Subcutaneous abdominal adipose tissue (tissue), 5 donors: ENCODE data around the gene ADAMTS12.
"Not testable (repeated sequence)": the region's sequence is repeated elsewhere in the genome, so short reads cannot be mapped to it uniquely, and the experiment has no call there.

Experiments
- H3K27ac ChIP-seq: one replicate; pipeline ENCODE4 v1.7.0; 2013; ENCODE audit warnings: low read depth, mild to moderate bottlenecking, inconsistent platforms, low read length, moderate library complexity
- H3K27me3 ChIP-seq, 5 donors: one replicate each; pipeline ENCODE4 v1.7.0; 2013; ENCODE audit warnings: low read length in 5 of 5, inconsistent platforms in 1 of 5; ENCODE audit not compliant: control insufficient read depth in 5 of 5, insufficient read depth in 4 of 5
- H3K36me3 ChIP-seq, 5 donors: one replicate each; pipeline ENCODE4 v1.7.0; 2013; ENCODE audit warnings: low read length in 5 of 5; ENCODE audit not compliant: control insufficient read depth in 5 of 5, insufficient read depth in 5 of 5
- H3K4me1 ChIP-seq, 5 donors: one replicate each; pipeline ENCODE4 v1.7.0; 2013; ENCODE audit warnings: low read length in 5 of 5, mild to moderate bottlenecking in 3 of 5, moderate library complexity in 1 of 5; ENCODE audit not compliant: control insufficient read depth in 5 of 5, insufficient read depth in 5 of 5
- H3K4me3 ChIP-seq, 5 donors: one replicate each; pipeline ENCODE4 v1.7.0; 2013; ENCODE audit warnings: low read length in 5 of 5, low read depth in 1 of 5
- H3K9ac ChIP-seq, 5 donors: one replicate each; pipeline ENCODE4 v1.7.0; 2013; ENCODE audit warnings: low read length in 5 of 5, mild to moderate bottlenecking in 4 of 5, moderate library complexity in 3 of 5
- H3K9me3 ChIP-seq, 5 donors: one replicate each; pipeline ENCODE4 v1.7.0; 2013; ENCODE audit warnings: low read length in 5 of 5; ENCODE audit not compliant: control insufficient read depth in 5 of 5
- donor health status: healthy.
- donor health status: healthy.
- donor health status: healthy.
- donor health status: healthy.
- donor health status: healthy.

The ADAMTS12 gene

DNA sequence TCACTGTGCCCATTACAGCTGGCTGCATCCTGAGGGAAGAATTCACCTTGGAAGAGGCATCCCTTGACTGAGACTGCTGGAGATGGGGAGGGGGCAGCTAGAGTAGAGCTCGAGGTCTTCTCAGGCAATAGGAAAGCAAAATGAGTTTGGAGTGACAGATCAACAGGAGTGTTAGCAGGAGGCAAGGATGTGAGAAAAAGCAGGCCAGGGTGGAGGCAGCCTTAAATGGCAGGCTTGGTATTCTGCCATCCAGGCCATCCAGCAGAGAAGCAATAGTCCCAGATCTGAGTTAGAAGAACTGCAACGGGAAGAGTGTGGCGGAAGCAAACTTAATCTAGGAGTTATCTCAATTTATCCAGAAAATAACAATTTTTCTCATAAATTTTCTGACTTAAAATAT, 6.1 kb downstream of the ADAMTS12 start:
- H3K27ac ChIP-seq: peak overlapping the region; percentile 92
- peaks cover 0 to 2% (median 0%) of the 10 kb centered on the region in 5 donors for H3K27me3 ChIP-seq
- no peaks in the 10 kb centered on the region for H3K9me3 ChIP-seq
- peaks cover 7 to 57% (median 39%) of the 10 kb centered on the region in 5 donors for H3K4me1 ChIP-seq
- peak overlapping the region in 2 of 5 donors; percentile 18 to 41 for H3K4me3 ChIP-seq
- H3K9ac ChIP-seq: peak overlapping the region in 1 of 5 donors; percentile 49
- peaks cover 0 to 4% (median 3%) of the 10 kb centered on the region in 5 donors for H3K36me3 ChIP-seq

DNA sequence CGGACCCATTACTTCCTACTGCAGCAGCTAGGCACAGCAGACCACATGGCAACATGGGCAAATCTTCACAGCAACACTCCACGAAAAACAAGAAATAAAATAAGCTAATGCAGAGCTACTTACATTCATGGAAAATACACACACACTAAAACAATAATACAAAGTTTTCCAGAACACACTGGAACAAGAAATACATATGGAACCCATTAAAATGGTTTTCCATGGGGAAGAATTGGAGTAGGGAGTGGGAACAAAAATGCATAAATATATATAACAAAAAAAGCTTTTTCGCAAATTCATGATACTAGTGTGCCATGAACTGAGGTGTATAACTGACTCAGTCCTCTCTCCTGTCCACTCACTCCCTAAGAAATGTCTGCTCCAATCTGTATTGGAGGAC, 8.3 kb downstream of the ADAMTS12 start:
- Histone ChIP-seq H3K27me3 (no peaks in the 10 kb centered on the region), H3K36me3 (peaks cover 0 to 8% (median 5%) of the 10 kb centered on the region in 5 donors), H3K9ac (no peak overlapping the region), H3K4me1 (peaks cover 2 to 41% (median 22%) of the 10 kb centered on the region in 5 donors), H3K4me3 (no peak overlapping the region), H3K27ac (no peak overlapping the region), H3K9me3 (no peaks in the 10 kb centered on the region)

DNA sequence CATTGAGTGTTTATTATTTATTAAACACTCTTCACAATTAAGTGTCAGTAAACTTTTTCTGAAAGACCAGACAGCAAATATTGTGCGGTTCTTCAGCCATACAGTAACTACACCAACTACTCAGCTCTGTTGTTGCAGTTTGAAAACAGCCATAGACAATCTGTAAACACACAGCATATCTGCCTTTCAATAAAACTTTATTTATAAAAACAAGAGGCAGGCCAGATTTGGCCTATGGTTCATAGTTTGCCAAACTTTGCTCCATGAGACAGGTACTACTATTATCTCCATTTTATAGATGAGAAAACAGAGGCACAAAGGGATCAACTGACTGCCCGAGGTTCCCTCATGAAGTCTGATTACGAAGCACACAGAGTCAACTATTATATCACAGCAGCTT, 11.5 kb downstream of the ADAMTS12 start:
- H3K9me3 ChIP-seq: no peaks in the 10 kb centered on the region

DNA sequence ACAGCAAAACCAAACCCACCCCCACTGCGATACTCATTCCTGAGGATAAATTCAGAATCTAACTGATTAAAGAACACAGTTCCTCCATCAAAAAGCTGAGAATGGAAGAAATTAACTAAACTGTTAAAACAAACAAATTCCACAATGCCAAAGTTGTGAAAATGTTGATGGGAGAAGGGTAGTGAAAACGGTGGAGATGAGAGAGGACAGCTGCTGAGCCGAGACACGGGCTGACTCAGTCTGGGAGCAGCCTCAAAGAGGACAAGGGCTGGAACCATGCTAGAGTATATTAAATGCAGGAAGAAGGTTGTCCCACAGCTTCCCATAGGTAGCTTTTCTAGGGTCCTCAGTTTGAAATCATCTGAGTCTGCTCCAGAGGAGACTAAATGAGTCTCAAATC, 14.3 kb downstream of the ADAMTS12 start:
- Histone ChIP-seq H3K4me3 (no peak overlapping the region), H3K9me3 (no peaks in the 10 kb centered on the region), H3K9ac (peak overlapping the region in 1 of 5 donors; percentile 15), H3K36me3 (peaks cover 3 to 8% (median 5%) of the 10 kb centered on the region in 5 donors), H3K27me3 (no peaks in the 10 kb centered on the region), H3K27ac (peak overlapping the region; percentile 21), H3K4me1 (peaks cover 4 to 27% (median 16%) of the 10 kb centered on the region in 5 donors)

More for the DNA sequence above, 11.5 kb downstream of the ADAMTS12 start:
- Histone ChIP-seq H3K27me3 (no peaks in the 10 kb centered on the region), H3K27ac (no peak overlapping the region), H3K36me3 (peaks cover 0 to 8% (median 5%) of the 10 kb centered on the region in 5 donors), H3K9ac (no peak overlapping the region), H3K4me3 (no peak overlapping the region), H3K4me1 (peaks cover 4 to 34% (median 16%) of the 10 kb centered on the region in 5 donors)

DNA sequence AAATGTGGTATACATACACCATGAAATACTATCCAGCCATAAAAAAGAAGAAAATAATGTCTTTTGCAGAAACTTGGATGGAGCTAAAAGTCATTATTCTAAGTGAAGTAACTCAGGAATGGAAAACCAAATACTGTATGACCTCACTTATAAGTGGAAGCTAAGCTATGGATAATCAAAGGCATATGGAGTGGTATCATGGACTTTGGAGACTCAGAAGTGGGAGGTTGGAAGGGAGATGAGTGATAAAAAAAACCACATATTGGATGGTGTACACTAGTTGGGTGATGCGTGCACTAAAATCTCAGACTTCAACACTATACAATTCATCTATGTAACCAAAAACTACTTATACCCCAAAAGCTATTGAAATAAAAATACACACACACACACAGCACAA, 24.5 kb downstream of the ADAMTS12 start:
- Histone ChIP-seq H3K4me1 (no peaks in the 10 kb centered on the region), H3K9ac (no peak overlapping the region), H3K27me3 (no peaks in the 10 kb centered on the region), H3K36me3 (peaks cover 0 to 6% (median 3%) of the 10 kb centered on the region in 5 donors), H3K4me3 (no peak overlapping the region), H3K27ac (no peak overlapping the region), H3K9me3 (peaks cover 0 to 8% (median 7%) of the 10 kb centered on the region in 5 donors)

DNA sequence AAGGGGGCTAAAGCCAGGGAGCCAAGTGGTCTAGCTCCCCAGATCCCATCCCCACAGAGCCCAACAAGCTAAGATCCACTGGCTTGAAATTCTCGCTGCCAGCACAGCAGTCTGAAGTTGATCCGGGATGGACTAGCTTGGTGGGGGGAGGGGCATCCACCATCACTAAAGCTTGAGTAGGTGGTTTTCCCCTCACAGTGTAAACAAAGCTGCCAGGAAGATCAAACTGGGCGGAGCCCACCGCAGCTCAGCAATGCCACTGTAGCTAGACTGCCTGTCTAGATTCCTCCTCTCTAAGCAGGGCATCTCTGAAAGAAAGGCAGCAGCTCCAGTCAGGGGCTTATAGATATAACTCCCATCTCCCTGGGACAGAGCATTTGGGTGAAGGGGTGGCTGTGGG, 32.6 kb downstream of the ADAMTS12 start:
- H3K27ac ChIP-seq, H3K9me3 ChIP-seq, H3K9ac ChIP-seq, H3K27me3 ChIP-seq, H3K36me3 ChIP-seq, H3K4me3 ChIP-seq: not testable (repeated sequence)
- peaks cover 3 to 41% (median 33%) of the 10 kb centered on the region in 5 donors for H3K4me1 ChIP-seq

DNA sequence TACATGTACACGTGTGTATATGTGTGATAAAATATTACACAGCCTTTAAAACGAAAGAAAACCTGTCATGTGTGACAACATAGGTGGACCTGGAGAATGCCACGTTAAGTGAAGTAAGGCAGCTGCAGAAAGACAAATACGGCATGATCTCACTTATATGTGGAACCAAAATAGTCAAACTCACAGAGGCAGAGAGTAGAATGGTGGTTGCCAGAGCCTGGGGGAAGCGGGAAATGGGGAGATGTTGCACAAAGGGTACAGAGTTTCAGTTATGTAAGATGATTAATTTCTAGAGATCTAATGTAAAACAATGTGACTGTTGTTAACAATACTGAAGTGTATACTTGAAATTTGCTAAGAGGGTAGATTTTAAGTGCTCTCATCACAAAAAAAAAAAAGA, 34.8 kb downstream of the ADAMTS12 start:
- H3K36me3 ChIP-seq: no peaks in the 10 kb centered on the region
- H3K27ac ChIP-seq: no peak overlapping the region
- H3K9ac ChIP-seq: no peak overlapping the region
- no peak overlapping the region for H3K4me3 ChIP-seq
- no peaks in the 10 kb centered on the region for H3K9me3 ChIP-seq
- peaks cover 3 to 60% (median 50%) of the 10 kb centered on the region in 5 donors for H3K4me1 ChIP-seq
- H3K27me3 ChIP-seq: no peaks in the 10 kb centered on the region

DNA sequence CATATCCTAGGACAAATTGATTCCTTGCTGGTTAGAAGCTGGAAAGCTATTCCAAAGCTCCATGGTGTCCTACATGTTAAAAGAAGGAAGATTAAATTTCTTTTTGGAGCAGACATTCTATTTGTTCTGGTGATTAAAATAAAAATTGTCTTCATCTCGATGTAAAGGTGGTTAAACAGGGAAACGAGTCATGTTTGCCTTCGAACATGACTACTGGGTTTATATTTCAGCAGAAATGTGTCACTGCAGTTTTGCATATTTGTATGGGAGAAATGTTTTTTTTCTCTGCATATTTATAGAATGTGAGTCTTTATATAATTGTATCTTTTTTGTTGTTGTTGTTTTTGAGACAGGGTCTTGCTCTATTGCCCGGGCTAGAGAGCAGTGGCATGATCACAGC, 36.4 kb downstream of the ADAMTS12 start:
- H3K4me1 ChIP-seq: peaks cover 5 to 72% (median 61%) of the 10 kb centered on the region in 5 donors
- H3K27me3 ChIP-seq: no peaks in the 10 kb centered on the region
- H3K9ac ChIP-seq: peak overlapping the region in 2 of 5 donors; percentile 6 to 20
- no peak overlapping the region for H3K4me3 ChIP-seq
- no peaks in the 10 kb centered on the region for H3K36me3 ChIP-seq
- peak overlapping the region; percentile 87 for H3K27ac ChIP-seq
- H3K9me3 ChIP-seq: no peaks in the 10 kb centered on the region

DNA sequence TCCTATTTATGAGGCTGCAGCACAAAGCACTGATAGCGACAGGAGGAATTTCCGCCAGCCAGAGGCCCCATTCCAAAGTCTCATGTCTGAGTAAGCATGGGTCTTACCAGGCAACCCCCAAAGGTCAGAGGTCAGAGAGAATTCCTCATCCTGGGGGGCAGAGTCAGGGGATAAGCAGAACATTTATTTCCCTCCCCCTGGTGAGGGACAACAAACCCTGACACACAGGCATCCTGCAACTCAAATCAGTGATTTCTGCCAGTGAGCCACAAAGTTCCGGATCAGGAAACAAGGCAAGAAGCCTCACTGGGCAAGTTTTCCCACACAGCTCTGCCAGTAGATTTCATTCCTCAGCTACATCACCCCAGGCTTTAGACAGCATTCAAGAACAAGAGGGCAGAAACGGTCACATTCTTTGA, 37.0 kb downstream of the ADAMTS12 start:
- Histone ChIP-seq H3K36me3 (no peaks in the 10 kb centered on the region), H3K9ac (peak overlapping the region in 3 of 5 donors; percentile 6 to 27 (median 23)), H3K27ac (peak overlapping the region; percentile 87), H3K27me3 (no peaks in the 10 kb centered on the region), H3K9me3 (no peaks in the 10 kb centered on the region), H3K4me1 (peaks cover 5 to 79% (median 66%) of the 10 kb centered on the region in 5 donors), H3K4me3 (no peak overlapping the region)

DNA sequence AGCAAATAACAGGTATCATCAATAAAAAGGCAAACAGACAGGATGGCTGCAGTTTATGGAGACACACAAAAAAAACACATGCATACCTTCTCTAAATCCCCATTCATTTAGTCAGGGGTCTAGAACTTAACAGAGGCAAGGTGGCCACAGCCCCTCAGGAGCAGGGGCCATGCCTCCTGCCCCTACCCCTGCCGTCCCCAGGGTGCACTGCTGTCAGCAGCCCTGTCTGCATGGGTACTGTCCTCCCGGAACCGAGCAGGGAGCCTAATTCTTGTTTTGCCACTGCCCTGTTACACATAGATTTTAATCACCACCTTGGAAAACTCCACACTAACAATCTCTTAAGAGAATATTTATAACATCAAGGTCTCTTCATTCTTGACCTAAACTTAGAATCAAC, 39.0 kb downstream of the ADAMTS12 start:
- Histone ChIP-seq H3K9ac (no peak overlapping the region), H3K27ac (peak overlapping the region; percentile 87), H3K27me3 (no peaks in the 10 kb centered on the region), H3K4me3 (no peak overlapping the region), H3K36me3 (no peaks in the 10 kb centered on the region), H3K4me1 (peaks cover 3 to 63% (median 49%) of the 10 kb centered on the region in 5 donors), H3K9me3 (no peaks in the 10 kb centered on the region)
